Measurements from ENCODE around the gene ADRA1B.
A peak's percentile ranks its signal among the peaks of the same experiment; 100 is the strongest.

The ADRA1B gene

GRCh38 chr5:159915904-159916840 lies at the start of gene ADRA1B:
Gene ADRA1B, plus strand, starts transcription at chr5:159916482. Its CDS starts 424 bp downstream, at chr5:159916906.
- peak; percentile 41 to 50 for DNase-seq (ENCODE audit: low read depth in 2 of 2)

- DNase-seq (ENCODE audit: low read depth in 2 of 2): no peak
These were observed 42.6 kb upstream of the ADRA1B start for GRCh38 chr5:159873680-159874079.

- DNase-seq (ENCODE audit: low read depth in 2 of 2): no peak
These were observed 42.0 kb upstream of the ADRA1B start for GRCh38 chr5:159874263-159874662.

GRCh38 chr5:159877016-159877415 lies 39.3 kb upstream of the ADRA1B start:
- no peak for DNase-seq (ENCODE audit: low read depth in 2 of 2)

GRCh38 chr5:159877894-159878448 lies 38.3 kb upstream of the ADRA1B start:
- DNase-seq (ENCODE audit: low read depth in 2 of 2): no peak

GRCh38 chr5:159878988-159879471 lies 37.3 kb upstream of the ADRA1B start:
- no peak for DNase-seq (ENCODE audit: low read depth in 2 of 2)

- DNase-seq (ENCODE audit: low read depth in 2 of 2): no peak
These were observed 35.6 kb upstream of the ADRA1B start for GRCh38 chr5:159880676-159881075.

GRCh38 chr5:159881967-159882366 lies 34.3 kb upstream of the ADRA1B start:
- DNase-seq (ENCODE audit: low read depth in 2 of 2): no peak

- DNase-seq (ENCODE audit: low read depth in 2 of 2): no peak
These were observed 32.7 kb upstream of the ADRA1B start for GRCh38 chr5:159883522-159883950.

- DNase-seq (ENCODE audit: low read depth in 2 of 2): no peak
These were observed 31.2 kb upstream of the ADRA1B start for GRCh38 chr5:159884917-159885620.

- no peak for DNase-seq (ENCODE audit: low read depth in 2 of 2)
These were observed 30.0 kb upstream of the ADRA1B start for GRCh38 chr5:159886296-159886695.

GRCh38 chr5:159887050-159887449 lies 29.2 kb upstream of the ADRA1B start:
- DNase-seq (ENCODE audit: low read depth in 2 of 2): no peak

GRCh38 chr5:159888860-159889259 lies 27.4 kb upstream of the ADRA1B start:
- DNase-seq (ENCODE audit: low read depth in 2 of 2): no peak

GRCh38 chr5:159890141-159890540 lies 26.1 kb upstream of the ADRA1B start:
- no peak for DNase-seq (ENCODE audit: low read depth in 2 of 2)

- DNase-seq (ENCODE audit: low read depth in 2 of 2): no peak
These were observed 24.9 kb upstream of the ADRA1B start for GRCh38 chr5:159891371-159891770.

GRCh38 chr5:159893040-159893695 lies 23.1 kb upstream of the ADRA1B start:
- DNase-seq (ENCODE audit: low read depth in 2 of 2): no peak

GRCh38 chr5:159894149-159894720 lies 22.0 kb upstream of the ADRA1B start:
- no peak for DNase-seq (ENCODE audit: low read depth in 2 of 2)

- DNase-seq (ENCODE audit: low read depth in 2 of 2): no peak
These were observed 18.4 kb upstream of the ADRA1B start for GRCh38 chr5:159897786-159898393.

- no peak for DNase-seq (ENCODE audit: low read depth in 2 of 2)
These were observed 16.9 kb upstream of the ADRA1B start for GRCh38 chr5:159899067-159900049.

GRCh38 chr5:159901308-159901707 lies 15.0 kb upstream of the ADRA1B start:
- DNase-seq (ENCODE audit: low read depth in 2 of 2): no peak
